RWPE2 (cell line): ENCODE results near the gene ZNF438.

ENCODE experiments used
- ATAC-seq: fragments of 200-7000 bp; cut with Tn5 transposase; 3 replicates; pipeline ENCODE4 v1.9.1; 2021; ENCODE audit warnings: low read depth
- DNase-seq: peaks from one replicate; pipeline ENCODE4 v3.0.0-alpha.2; 2020; ENCODE audit warnings: low spot score
- H3K27ac ChIP-seq: fragments of 450-650 bp; 2 replicates; pipeline ENCODE4 v1.5.1; 2017; ENCODE audit warnings: mild to moderate bottlenecking; ENCODE audit not compliant: poor library complexity, severe bottlenecking
- H3K27me3 ChIP-seq: fragments of 250-450 bp; sonication (Bioruptor Pico); 2 replicates; pipeline ENCODE4 v1.5.1; 2021; ENCODE audit warnings: mild to moderate bottlenecking, moderate library complexity; ENCODE audit not compliant: insufficient read depth, poor library complexity, severe bottlenecking
- H3K36me3 ChIP-seq: fragments of 250-450 bp; sonication (Bioruptor Pico); 2 replicates; pipeline ENCODE4 v1.5.1; 2020; ENCODE audit warnings: low read depth, mild to moderate bottlenecking, moderate library complexity
- H3K4me1 ChIP-seq: fragments of 250-450 bp; sonication (Bioruptor Pico); 2 replicates; pipeline ENCODE4 v1.5.1; 2021; ENCODE audit warnings: mild to moderate bottlenecking, moderate library complexity; ENCODE audit not compliant: insufficient read depth, poor library complexity, severe bottlenecking
- H3K4me3 ChIP-seq: fragments of 250-450 bp; sonication (Bioruptor Pico); 2 replicates; pipeline ENCODE4 v1.5.1; 2021; ENCODE audit warnings: mild to moderate bottlenecking, moderate library complexity; ENCODE audit not compliant: severe bottlenecking
- H3K9me3 ChIP-seq: fragments of 250-450 bp; sonication (Bioruptor Pico); 2 replicates; pipeline ENCODE4 v1.5.1; 2021; ENCODE audit warnings: mild to moderate bottlenecking, moderate library complexity; ENCODE audit not compliant: severe bottlenecking
- CTCF ChIP-seq: fragments of 450-650 bp; IDR thresholded peaks from one replicate; pipeline ENCODE4 v1.5.1; 2017; ENCODE audit warnings: mild to moderate bottlenecking, moderate library complexity; ENCODE audit not compliant: poor library complexity, severe bottlenecking

ZNF438 gene

DNA sequence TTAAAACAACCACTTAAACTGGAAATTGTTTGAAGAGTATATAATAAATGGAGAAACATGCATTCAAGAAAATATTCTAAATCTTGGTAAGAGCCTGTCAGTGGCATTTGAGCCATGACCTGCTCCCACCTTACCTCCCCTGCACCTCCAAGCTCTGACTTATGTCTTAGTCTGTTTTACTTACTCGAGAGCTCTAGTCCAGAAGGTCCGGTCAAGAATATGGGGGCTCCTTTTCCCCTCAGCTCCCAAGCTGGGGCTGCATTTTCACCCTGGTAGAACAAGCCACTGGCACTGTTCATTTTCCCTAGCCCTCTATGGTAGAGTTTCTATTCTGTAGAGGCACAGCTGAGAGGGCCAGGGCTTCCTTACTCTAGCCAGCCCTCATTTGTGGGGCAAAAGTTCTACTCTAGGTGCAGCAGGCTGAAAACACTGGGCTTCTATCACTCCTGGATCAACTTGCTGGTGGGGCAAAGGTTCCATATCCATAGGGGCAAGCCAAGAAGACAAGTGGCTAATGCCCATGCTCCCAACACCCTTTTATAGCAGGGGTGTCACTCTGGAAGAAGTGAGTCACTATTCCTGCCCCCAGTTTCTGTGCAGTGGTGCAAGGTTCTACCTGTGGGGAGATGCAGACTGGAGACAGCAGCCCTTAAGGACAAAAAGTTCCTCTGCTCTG is 40.6 kb downstream of the ZNF438 start:
- Histone ChIP-seq H3K4me3 (no peak overlapping the region), H3K27me3 (no peaks in the 10 kb centered on the region), H3K9me3 (no peaks in the 10 kb centered on the region), H3K36me3 (no peaks in the 10 kb centered on the region), H3K4me1 (peaks cover 6% of the 10 kb centered on the region), H3K27ac (no peak overlapping the region)
- DNase-seq: no peak
- TF ChIP-seq CTCF: no peak
- no peak for ATAC-seq

DNA sequence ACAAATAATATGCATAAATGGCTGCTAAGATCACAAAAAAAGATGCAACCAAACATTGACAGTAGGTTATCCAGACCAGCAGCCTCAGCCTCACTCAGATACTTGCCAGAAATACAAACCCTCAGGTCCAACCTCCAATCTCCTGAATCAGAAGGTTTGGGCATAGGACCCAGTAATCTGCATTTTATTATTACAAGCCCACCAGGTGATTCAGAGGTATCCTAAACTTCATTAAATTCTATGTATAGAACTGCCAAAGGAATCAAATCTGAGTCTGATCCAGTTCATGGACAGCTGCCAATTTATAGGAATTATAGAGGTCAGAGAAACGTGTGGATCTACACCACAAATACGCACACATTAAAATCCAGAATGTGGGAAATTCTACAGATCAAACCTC is 41.3 kb downstream of the ZNF438 start:
- H3K4me1 ChIP-seq: peaks cover 14% of the 10 kb centered on the region
- no peak overlapping the region for H3K4me3 ChIP-seq
- no peak overlapping the region for H3K27ac ChIP-seq
- ATAC-seq (no peak), DNase-seq (no peak)
- H3K9me3 ChIP-seq: no peaks in the 10 kb centered on the region
- H3K27me3 ChIP-seq: no peaks in the 10 kb centered on the region
- no peak for TF ChIP-seq CTCF
- no peaks in the 10 kb centered on the region for H3K36me3 ChIP-seq

- H3K27ac ChIP-seq: no peak overlapping the region
- DNase-seq (no peak), ATAC-seq (no peak)
- H3K4me3 ChIP-seq: no peak overlapping the region
- no peaks in the 10 kb centered on the region for H3K27me3 ChIP-seq
- no peaks in the 10 kb centered on the region for H3K9me3 ChIP-seq
- no peaks in the 10 kb centered on the region for H3K36me3 ChIP-seq
- peaks cover 28% of the 10 kb centered on the region for H3K4me1 ChIP-seq
- TF ChIP-seq CTCF: no peak
These were observed 42.7 kb downstream of the ZNF438 start for GRCh38 chr10:30988831-30989435.

- TF ChIP-seq CTCF: no peak
- Histone ChIP-seq H3K36me3 (no peaks in the 10 kb centered on the region), H3K4me3 (no peak overlapping the region), H3K27me3 (no peaks in the 10 kb centered on the region), H3K27ac (no peak overlapping the region), H3K4me1 (peaks cover 28% of the 10 kb centered on the region), H3K9me3 (no peaks in the 10 kb centered on the region)
- ATAC-seq (no peak), DNase-seq (no peak)
These were observed 44.2 kb downstream of the ZNF438 start for GRCh38 chr10:30987463-30987862.

- Histone ChIP-seq H3K27ac (peak overlapping the region; percentile 68), H3K36me3 (no peaks in the 10 kb centered on the region), H3K27me3 (no peaks in the 10 kb centered on the region), H3K4me1 (peaks cover 28% of the 10 kb centered on the region), H3K4me3 (no peak overlapping the region), H3K9me3 (no peaks in the 10 kb centered on the region)
- peak; percentile 86 for ATAC-seq
- DNase-seq: no peak
- TF ChIP-seq CTCF: no peak
These were observed 45.6 kb downstream of the ZNF438 start for GRCh38 chr10:30986053-30986555.
